ENCODE results near the gene PLXNA2. TPM values are rescaled to one million over a fixed set of nuclear protein-coding genes. Genes with fewer than 3 reads are reported as not detected.

The PLXNA2 gene
- total and polyA plus RNA-seq, 2 of the 4 experiments (the other 2 are of a cell fraction) = 0.72 to 1.1 TPM

GRCh38 chr1:207972337-207972736 lies 271.8 kb downstream of the PLXNA2 start:
- ChIA-PET POLR2A (ENCODE audit: unreplicated experiment) (no interaction called here), CTCF (interaction anchor here (1.1 to 3.6 kb wide), 2 partner anchors 50 to 88 kb away, joined by 3 to 13 read pairs; no protein-coding TSS in a partner anchor)
- H3K9me3 ChIP-seq (ENCODE audit: control insufficient read depth, insufficient read depth, low read length) = no peaks in the 10 kb centered on the region
- no peak overlapping the region for H2BK20ac ChIP-seq (ENCODE audit: low read depth, low read length)
- H4K20me1 ChIP-seq (ENCODE audit: insufficient read depth, low read length) = no peaks in the 10 kb centered on the region
- H3K18ac ChIP-seq (ENCODE audit: low read depth, low read length) = no peak overlapping the region
- no peak overlapping the region for H2AFZ ChIP-seq (replicated peaks; ENCODE audit: low read length, poor library complexity)
- H3K14ac ChIP-seq (replicated peaks; ENCODE audit: low read depth, low read length) = no peak overlapping the region
- no peaks in the 10 kb centered on the region for H3K9me1 ChIP-seq (ENCODE audit: insufficient read depth, low read length)
- dilution Hi-C loops (cut with HindIII; ENCODE audit: low sequenced_read_pairs, unreplicated experiment) (no loop called here), in situ Hi-C loops (cut with MboI; ENCODE audit: low sequenced_read_pairs) (no loop called here), intact Hi-C loops (cut with micrococcal nuclease) (no loop called here)
- ATAC-seq (ENCODE audit: low read depth) (no peak), DNase-seq (no peak)
- H3K4me3 ChIP-seq (ENCODE audit: insufficient read depth, low read depth, low read length) = no peak overlapping the region
- no peaks in the 10 kb centered on the region for H3K79me1 ChIP-seq (ENCODE audit: low read depth in 1 of 2, low read length in 2 of 2)
- no peak overlapping the region for H4K8ac ChIP-seq (ENCODE audit: low read depth in 2 of 2, low read length in 2 of 2)
- H3K23ac ChIP-seq (ENCODE audit: low read depth, low read length) = no peak overlapping the region
- no peaks in the 10 kb centered on the region for H3K36me3 ChIP-seq (ENCODE audit: control insufficient read depth, insufficient read depth, low read length)
- H3K4ac ChIP-seq (ENCODE audit: low read depth, low read length) = no peak overlapping the region
- no peak for TF ChIP-seq RAD21 (IDR thresholded peaks at IDR 0.05; ENCODE audit: low read length)
- no peak for TF ChIP-seq CHD1 (IDR thresholded peaks at IDR 0.05; ENCODE audit: low read depth, low read length)
- TF ChIP-seq RCOR1 (IDR thresholded peaks at IDR 0.05; ENCODE audit: insufficient replicate concordance, low read length) = no peak
- no peak for TF ChIP-seq FOS (IDR thresholded peaks at IDR 0.05; ENCODE audit: low read depth, low read length)
- no peak for TF ChIP-seq POLR2A (IDR thresholded peaks at IDR 0.05; ENCODE audit: low read depth, low read length)
- no peak for TF ChIP-seq NFE2L2 (IDR thresholded peaks at IDR 0.05; ENCODE audit: low read depth, low read length)
- no peak for TF ChIP-seq ELK1 (IDR thresholded peaks at IDR 0.05; ENCODE audit: borderline replicate concordance, low read depth, low read length)
- TF ChIP-seq RFX5 (IDR thresholded peaks at IDR 0.05; ENCODE audit: low read depth, low read length) = no peak
- TF ChIP-seq CTCF (conservative IDR thresholded peaks at IDR 0.05; ENCODE audit: low read depth, low read length) = no peak
- no peak for TF ChIP-seq BHLHE40 (IDR thresholded peaks at IDR 0.05; ENCODE audit: low read depth, low read length)
- WGBS, 2 experiments (ENCODE audit: extremely low coverage in 2 of 2, insufficient read length in 1 of 2) = no CpG with 5 or more reads among the region's 5 CpGs
- no peak overlapping the region for H3K4me2 ChIP-seq (ENCODE audit: low read depth, low read length)
- H4K5ac ChIP-seq (ENCODE audit: low read depth, low read length) = no peak overlapping the region
- H2AK5ac ChIP-seq (ENCODE audit: low read depth, low read length) = no peak overlapping the region
- H3K27me3 ChIP-seq (ENCODE audit: control insufficient read depth, insufficient read depth, low read length) = peaks cover 18% of the 10 kb centered on the region
- peaks cover 1% of the 10 kb centered on the region; the same call in 1 of the 2 replicates for H3K4me1 ChIP-seq (ENCODE audit: control insufficient read depth, insufficient read depth, low read length)
- no peak overlapping the region for H2BK5ac ChIP-seq (ENCODE audit: low read depth, low read length, poor library complexity, severe bottlenecking)
- no peak overlapping the region for H3K56ac ChIP-seq (ENCODE audit: extremely low read depth, insufficient read depth, low read length)
- no peak overlapping the region for H2BK15ac ChIP-seq (ENCODE audit: low read depth, low read length)
- no peak overlapping the region for H2BK120ac ChIP-seq (ENCODE audit: low read depth, low read length)
- no peak overlapping the region for H3K27ac ChIP-seq (ENCODE audit: insufficient read depth, low read length)
- H4K91ac ChIP-seq (ENCODE audit: insufficient read depth, low read depth, low read length) = no peak overlapping the region
- no peak overlapping the region for H3K9ac ChIP-seq (ENCODE audit: low read depth, low read length)
- BruUV-seq (replicated peaks) = no TSS peak
- no peak overlapping the region for H2AK9ac ChIP-seq (replicated peaks; ENCODE audit: low read depth, low read length, poor library complexity)
